Neural progenitor cell (in vitro differentiated cells): ENCODE measurements around the gene GGCX. TPM values are rescaled to one million over a fixed set of nuclear protein-coding genes. Genes with fewer than 3 reads are reported as not detected.

ENCODE experiments used
- DNase-seq: peaks from one replicate; pipeline ENCODE4 v3.0.0-alpha.2; 2016; ENCODE audit warnings: low spot score
- H2AFZ ChIP-seq: fragments of 200-600 bp; sonication (generic); replicated peaks from 2 replicates; pipeline ENCODE4 v1.6.1; 2016; ENCODE audit warnings: antibody characterized with exemption
- H3F3A ChIP-seq: fragments of 200-600 bp; sonication (generic); 2 replicates; pipeline ENCODE4 v1.6.1; 2016; ENCODE audit warnings: antibody characterized with exemption, low read depth
- H3K27ac ChIP-seq: fragments of 200-600 bp; sonication (generic); 2 replicates; pipeline ENCODE4 v1.5.1; 2016; ENCODE audit warnings: mild to moderate bottlenecking
- H3K27me3 ChIP-seq: fragments of 200-600 bp; sonication (generic); 2 replicates; pipeline ENCODE4 v1.6.1; 2016; ENCODE audit warnings: mild to moderate bottlenecking, moderate library complexity
- H3K36me3 ChIP-seq: fragments of 200-600 bp; sonication (generic); 2 replicates; pipeline ENCODE4 v1.5.1; 2016
- H3K4me1 ChIP-seq: fragments of 200-600 bp; sonication (generic); 2 replicates; pipeline ENCODE4 v1.6.1; 2016; ENCODE audit warnings: mixed run types
- H3K4me2 ChIP-seq: fragments of 200-600 bp; sonication (generic); 2 replicates; pipeline ENCODE4 v1.6.1; 2016
- H3K4me3 ChIP-seq: fragments of 200-600 bp; sonication (generic); 2 replicates; pipeline ENCODE4 v1.5.1; 2016
- H3K79me2 ChIP-seq: fragments of 200-600 bp; sonication (generic); 2 replicates; pipeline ENCODE4 v1.6.1; 2016; ENCODE audit warnings: low read depth
- H3K9ac ChIP-seq: fragments of 200-600 bp; sonication (generic); 2 replicates; pipeline ENCODE4 v1.6.1; 2016
- H3K9me3 ChIP-seq: fragments of 200-600 bp; sonication (generic); 2 replicates; pipeline ENCODE4 v1.5.1; 2016; ENCODE audit warnings: low read depth
- H4K20me1 ChIP-seq: fragments of 200-600 bp; sonication (generic); 2 replicates; pipeline ENCODE4 v1.6.1; 2016; ENCODE audit warnings: low read depth
- H3K27ac Mint-ChIP-seq: 3 replicates; pipeline ENCODE4 v1.8.0; 2021; ENCODE audit warnings: mixed read lengths
- H3K27me3 Mint-ChIP-seq: 2 replicates; pipeline ENCODE4 v1.8.0; 2022; ENCODE audit warnings: low read depth, mild to moderate bottlenecking, inconsistent platforms, moderate library complexity, mixed read lengths; ENCODE audit not compliant: insufficient read depth
- H3K36me3 Mint-ChIP-seq: 3 replicates; pipeline ENCODE4 v1.8.0; 2021; ENCODE audit warnings: mixed read lengths
- H3K4me1 Mint-ChIP-seq: 3 replicates; pipeline ENCODE4 v1.8.0; 2021; ENCODE audit warnings: mixed read lengths
- H3K4me3 Mint-ChIP-seq: 3 replicates; pipeline ENCODE4 v1.8.0; 2021; ENCODE audit warnings: mild to moderate bottlenecking, moderate library complexity, mixed read lengths
- H3K9me3 Mint-ChIP-seq: 3 replicates; pipeline ENCODE4 v1.8.0; 2020; ENCODE audit warnings: mixed read lengths
- CTCF ChIP-seq: fragments of 200-600 bp; sonication (generic); IDR thresholded peaks from 2 replicates; pipeline ENCODE4 v1.5.1; 2017; ENCODE audit warnings: antibody characterized with exemption, mild to moderate bottlenecking
- EZH2 ChIP-seq: fragments of 200-600 bp; sonication (generic); IDR thresholded peaks from 2 replicates; pipeline ENCODE4 v1.6.1; 2017; ENCODE audit warnings: antibody characterized with exemption, mild to moderate bottlenecking, moderate library complexity
- EZH2phosphoT487 ChIP-seq: fragments of 200-600 bp; sonication (generic); IDR thresholded peaks from 2 replicates; pipeline ENCODE4 v1.6.1; 2017; ENCODE audit warnings: antibody characterized with exemption
- total RNA-seq: library from RNA; depleted of rRNA; stranded (reverse); fragments of >200 nt; gene quantifications from 2 replicates; pipeline ENCODE4 v1.2.3, GENCODE V29; 2015; ENCODE audit warnings: low replicate concordance

Gene GGCX
- total RNA-seq, 1 donor from 2014 or later, result 29.7 TPM

- Mint-ChIP-seq H3K4me1 (peaks cover 31% of the 10 kb centered on the region), H3K27ac (no peak overlapping the region), H3K9me3 (no peaks in the 10 kb centered on the region), H3K27me3 (peaks cover 7% of the 10 kb centered on the region), H3K36me3 (no peaks in the 10 kb centered on the region), H3K4me3 (no peak overlapping the region)
- Histone ChIP-seq H3K4me3 (no peak overlapping the region), H3K27me3 (no peaks in the 10 kb centered on the region), H3K79me2 (no peaks in the 10 kb centered on the region), H3K9me3 (no peaks in the 10 kb centered on the region), H3K4me2 (no peak overlapping the region), H3F3A (peaks cover 19% of the 10 kb centered on the region), H2AFZ (no peak overlapping the region), H3K9ac (no peak overlapping the region), H3K4me1 (peaks cover 21% of the 10 kb centered on the region), H3K36me3 (no peaks in the 10 kb centered on the region), H3K27ac (no peak overlapping the region), H4K20me1 (no peaks in the 10 kb centered on the region)
- TF ChIP-seq EZH2, result no peak
- TF ChIP-seq EZH2phosphoT487, result no peak
- no peak for TF ChIP-seq CTCF
- no peak for DNase-seq
These were observed 39.1 kb downstream of the GGCX start for GRCh38 chr2:85522090-85522647.

- H3K36me3 ChIP-seq, result no peaks in the 10 kb centered on the region
- H3K79me2 ChIP-seq, result no peaks in the 10 kb centered on the region
- H3K4me2 ChIP-seq, result no peak overlapping the region
- H3K9ac ChIP-seq, result no peak overlapping the region
- H3K9me3 ChIP-seq, result no peaks in the 10 kb centered on the region
- H3K27ac ChIP-seq, result no peak overlapping the region
- H3K36me3 Mint-ChIP-seq, result no peaks in the 10 kb centered on the region
- H3K27me3 Mint-ChIP-seq, result peaks cover 2% of the 10 kb centered on the region
- no peaks in the 10 kb centered on the region for H3K4me1 ChIP-seq
- H3K27me3 ChIP-seq, result no peaks in the 10 kb centered on the region
- H3K4me3 Mint-ChIP-seq, result no peak overlapping the region
- DNase-seq, result no peak
- H3K4me3 ChIP-seq, result no peak overlapping the region
- H3F3A ChIP-seq, result no peaks in the 10 kb centered on the region
- H3K4me1 Mint-ChIP-seq, result peaks cover 2% of the 10 kb centered on the region
- H4K20me1 ChIP-seq, result no peaks in the 10 kb centered on the region
- no peaks in the 10 kb centered on the region for H3K9me3 Mint-ChIP-seq
- no peak for TF ChIP-seq CTCF
- H2AFZ ChIP-seq, result no peak overlapping the region
- H3K27ac Mint-ChIP-seq, result peak overlapping the region; percentile 88
These were observed 44.5 kb downstream of the GGCX start for GRCh38 chr2:85516653-85517389.

- H3K4me2 ChIP-seq, result no peak overlapping the region
- H3K27me3 ChIP-seq, result no peaks in the 10 kb centered on the region
- no peaks in the 10 kb centered on the region for H3K4me1 ChIP-seq
- H3F3A ChIP-seq, result no peaks in the 10 kb centered on the region
- Mint-ChIP-seq H3K27ac (no peak overlapping the region), H3K27me3 (peaks cover 8% of the 10 kb centered on the region), H3K4me3 (no peak overlapping the region), H3K36me3 (no peaks in the 10 kb centered on the region), H3K4me1 (peaks cover 2% of the 10 kb centered on the region), H3K9me3 (peaks cover 2% of the 10 kb centered on the region)
- H3K36me3 ChIP-seq, result no peaks in the 10 kb centered on the region
- no peaks in the 10 kb centered on the region for H4K20me1 ChIP-seq
- TF ChIP-seq EZH2 (no peak), EZH2phosphoT487 (no peak), CTCF (no peak)
- H3K27ac ChIP-seq, result no peak overlapping the region
- no peaks in the 10 kb centered on the region for H3K79me2 ChIP-seq
- no peak overlapping the region for H2AFZ ChIP-seq
- DNase-seq, result no peak
- H3K4me3 ChIP-seq, result no peak overlapping the region
- H3K9me3 ChIP-seq, result no peaks in the 10 kb centered on the region
- H3K9ac ChIP-seq, result no peak overlapping the region
These were observed 47.0 kb downstream of the GGCX start for GRCh38 chr2:85514323-85514722.
